ENCODE measurements around the gene MMGT1. TPM values are rescaled to one million over a fixed set of nuclear protein-coding genes. Genes with fewer than 3 reads are reported as not detected.

MMGT1 gene
- total and polyA plus RNA-seq, 2 experiments from 2014 or later, result 6.9 to 25.4 TPM

DNA sequence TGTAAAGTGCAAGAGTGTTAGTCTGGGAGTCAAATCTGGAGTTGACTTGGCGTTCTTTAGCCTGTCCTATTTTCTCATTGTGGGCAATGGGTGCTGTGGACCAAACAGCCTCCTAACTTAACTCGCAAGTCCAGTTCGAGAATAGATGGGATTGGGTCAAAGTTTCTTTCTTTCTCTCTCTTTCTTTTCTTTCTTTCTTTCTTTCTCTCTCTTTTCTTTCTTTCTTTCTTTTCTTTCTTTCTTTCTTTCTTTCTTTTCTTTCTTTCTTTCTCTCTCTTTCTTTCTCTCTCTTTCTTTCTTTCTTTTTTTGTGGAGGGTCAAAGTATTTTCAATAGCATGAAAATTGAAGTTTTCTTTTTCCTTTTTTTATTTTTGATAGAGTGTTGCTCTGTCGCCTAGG, 14.5 kb upstream of the MMGT1 start:
- Mint-ChIP-seq H3K36me3 (ENCODE audit: low read depth) (peaks cover 3% of the 10 kb centered on the region; the same call in 2 of the 3 replicates), H3K4me3 (no peak overlapping the region), H3K4me1 (peaks cover 20% of the 10 kb centered on the region), H3K9me3 (no peaks in the 10 kb centered on the region), H3K27me3 (ENCODE audit: insufficient read depth, low read depth, poor library complexity) (peaks cover 2% of the 10 kb centered on the region), H3K27ac (no peak overlapping the region)
- ATAC-seq (no peak), DNase-seq (ENCODE audit: low spot score) (no peak)
- H3K4me2 ChIP-seq, result no peak overlapping the region
- H3F3A ChIP-seq (replicated peaks; ENCODE audit: low read depth), result no peaks in the 10 kb centered on the region
- no peak overlapping the region for H2AFZ ChIP-seq
- no peaks in the 10 kb centered on the region; the same call in 1 of the 2 replicates for H4K20me1 ChIP-seq (replicated peaks; ENCODE audit: insufficient read depth)
- 0 out of 2 replicates have a peak, but pooled peaks cover 7% of the 10 kb centered on the region for H3K4me1 ChIP-seq (ENCODE audit: insufficient read depth)
- H3K27me3 ChIP-seq (ENCODE audit: insufficient read depth), result no peaks in the 10 kb centered on the region
- TF ChIP-seq ZNF331 (CRISPR knock-in tag; IDR thresholded peaks at IDR 0.05; ENCODE audit: low read depth), result no peak
- TF ChIP-seq, protein P1, sequence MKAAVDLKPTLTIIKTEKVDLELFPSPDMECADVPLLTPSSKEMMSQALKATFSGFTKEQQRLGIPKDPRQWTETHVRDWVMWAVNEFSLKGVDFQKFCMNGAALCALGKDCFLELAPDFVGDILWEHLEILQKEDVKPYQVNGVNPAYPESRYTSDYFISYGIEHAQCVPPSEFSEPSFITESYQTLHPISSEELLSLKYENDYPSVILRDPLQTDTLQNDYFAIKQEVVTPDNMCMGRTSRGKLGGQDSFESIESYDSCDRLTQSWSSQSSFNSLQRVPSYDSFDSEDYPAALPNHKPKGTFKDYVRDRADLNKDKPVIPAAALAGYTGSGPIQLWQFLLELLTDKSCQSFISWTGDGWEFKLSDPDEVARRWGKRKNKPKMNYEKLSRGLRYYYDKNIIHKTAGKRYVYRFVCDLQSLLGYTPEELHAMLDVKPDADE (IDR thresholded peaks at IDR 0.05), result no peak
- TF ChIP-seq EZH2phosphoT487 (IDR thresholded peaks at IDR 0.05; ENCODE audit: unreplicated experiment), result no peak
- TF ChIP-seq, protein P2, sequence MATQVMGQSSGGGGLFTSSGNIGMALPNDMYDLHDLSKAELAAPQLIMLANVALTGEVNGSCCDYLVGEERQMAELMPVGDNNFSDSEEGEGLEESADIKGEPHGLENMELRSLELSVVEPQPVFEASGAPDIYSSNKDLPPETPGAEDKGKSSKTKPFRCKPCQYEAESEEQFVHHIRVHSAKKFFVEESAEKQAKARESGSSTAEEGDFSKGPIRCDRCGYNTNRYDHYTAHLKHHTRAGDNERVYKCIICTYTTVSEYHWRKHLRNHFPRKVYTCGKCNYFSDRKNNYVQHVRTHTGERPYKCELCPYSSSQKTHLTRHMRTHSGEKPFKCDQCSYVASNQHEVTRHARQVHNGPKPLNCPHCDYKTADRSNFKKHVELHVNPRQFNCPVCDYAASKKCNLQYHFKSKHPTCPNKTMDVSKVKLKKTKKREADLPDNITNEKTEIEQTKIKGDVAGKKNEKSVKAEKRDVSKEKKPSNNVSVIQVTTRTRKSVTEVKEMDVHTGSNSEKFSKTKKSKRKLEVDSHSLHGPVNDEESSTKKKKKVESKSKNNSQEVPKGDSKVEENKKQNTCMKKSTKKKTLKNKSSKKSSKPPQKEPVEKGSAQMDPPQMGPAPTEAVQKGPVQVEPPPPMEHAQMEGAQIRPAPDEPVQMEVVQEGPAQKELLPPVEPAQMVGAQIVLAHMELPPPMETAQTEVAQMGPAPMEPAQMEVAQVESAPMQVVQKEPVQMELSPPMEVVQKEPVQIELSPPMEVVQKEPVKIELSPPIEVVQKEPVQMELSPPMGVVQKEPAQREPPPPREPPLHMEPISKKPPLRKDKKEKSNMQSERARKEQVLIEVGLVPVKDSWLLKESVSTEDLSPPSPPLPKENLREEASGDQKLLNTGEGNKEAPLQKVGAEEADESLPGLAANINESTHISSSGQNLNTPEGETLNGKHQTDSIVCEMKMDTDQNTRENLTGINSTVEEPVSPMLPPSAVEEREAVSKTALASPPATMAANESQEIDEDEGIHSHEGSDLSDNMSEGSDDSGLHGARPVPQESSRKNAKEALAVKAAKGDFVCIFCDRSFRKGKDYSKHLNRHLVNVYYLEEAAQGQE (IDR thresholded peaks at IDR 0.05; ENCODE audit: unreplicated experiment), result no peak
- no peak for TF ChIP-seq EZH2 (IDR thresholded peaks at IDR 0.05; ENCODE audit: low read depth, unreplicated experiment)
- no peak for TF ChIP-seq STAT1 (IDR thresholded peaks at IDR 0.05; ENCODE audit: unreplicated experiment)
- no peak for TF ChIP-seq JUNB (IDR thresholded peaks at IDR 0.05; ENCODE audit: unreplicated experiment)
- no peak for TF ChIP-seq ZNF462 (CRISPR knock-in tag; IDR thresholded peaks at IDR 0.05)
- no peak for TF ChIP-seq ZNF114 (CRISPR knock-in tag; IDR thresholded peaks at IDR 0.05)
- peaks cover 77% of the 10 kb centered on the region for H3K79me2 ChIP-seq (replicated peaks; ENCODE audit: insufficient read depth)
- no peak overlapping the region for H3K4me3 ChIP-seq
- no peaks in the 10 kb centered on the region for H3K36me3 ChIP-seq (ENCODE audit: insufficient read depth)
- H3K9me2 ChIP-seq (ENCODE audit: insufficient read depth), result no peaks in the 10 kb centered on the region
- H3K27ac ChIP-seq (ENCODE audit: low read depth), result no peak overlapping the region

All from GM23338 (cell line).